ENCODE measurements around the gene RBM8A. TPM values are rescaled to one million over a fixed set of nuclear protein-coding genes. Genes with fewer than 3 reads are reported as not detected.

RBM8A gene
- total and polyA plus RNA-seq, 9 of the 15 experiments (the other 6 are each of a cell fraction or from before 2014, with no cell fraction given), result 215 to 1,035 (median 291) TPM

DNA sequence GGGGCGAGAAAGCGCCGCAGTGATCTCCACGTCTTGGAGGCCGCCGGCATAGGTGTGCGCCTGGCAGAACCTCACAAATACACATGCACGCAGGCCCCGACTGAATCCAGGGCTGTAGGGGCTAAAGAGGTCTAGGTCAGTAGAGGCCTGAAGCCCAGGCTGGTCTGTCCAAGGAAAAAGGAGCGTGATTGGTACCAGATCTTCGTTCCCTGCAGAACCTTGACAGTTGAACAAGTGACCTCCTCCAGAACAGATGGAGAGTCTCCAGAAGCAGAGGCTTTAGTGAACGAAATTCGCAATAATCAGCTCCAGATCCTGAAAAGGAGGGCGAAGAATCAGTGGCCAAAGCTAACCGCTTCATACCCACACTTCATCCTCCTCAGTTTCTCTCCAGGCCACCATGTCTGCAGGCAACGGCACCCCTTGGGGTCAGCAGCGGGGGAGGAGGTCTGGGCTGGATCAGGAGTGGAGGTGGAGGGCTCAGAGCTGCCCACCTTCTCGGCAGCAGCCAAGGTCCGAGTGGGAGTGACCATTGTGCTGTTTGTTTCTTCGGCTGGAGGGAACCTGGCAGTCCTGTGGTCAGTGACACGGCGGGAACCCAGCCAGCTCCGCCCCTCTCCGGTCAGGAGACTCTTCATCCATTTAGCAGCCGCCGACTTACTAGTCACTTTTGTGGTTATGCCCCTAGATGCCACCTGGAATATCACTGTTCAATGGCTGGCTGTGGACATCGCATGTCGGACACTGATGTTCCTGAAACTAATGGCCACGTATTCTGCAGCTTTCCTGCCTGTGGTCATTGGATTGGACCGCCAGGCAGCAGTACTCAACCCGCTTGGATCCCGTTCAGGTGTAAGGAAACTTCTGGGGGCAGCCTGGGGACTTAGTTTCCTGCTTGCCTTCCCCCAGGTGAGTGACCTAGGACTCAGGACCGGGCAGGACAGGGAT, 8.0 kb downstream of the RBM8A start (continued):
- TF ChIP-seq, protein P1, sequence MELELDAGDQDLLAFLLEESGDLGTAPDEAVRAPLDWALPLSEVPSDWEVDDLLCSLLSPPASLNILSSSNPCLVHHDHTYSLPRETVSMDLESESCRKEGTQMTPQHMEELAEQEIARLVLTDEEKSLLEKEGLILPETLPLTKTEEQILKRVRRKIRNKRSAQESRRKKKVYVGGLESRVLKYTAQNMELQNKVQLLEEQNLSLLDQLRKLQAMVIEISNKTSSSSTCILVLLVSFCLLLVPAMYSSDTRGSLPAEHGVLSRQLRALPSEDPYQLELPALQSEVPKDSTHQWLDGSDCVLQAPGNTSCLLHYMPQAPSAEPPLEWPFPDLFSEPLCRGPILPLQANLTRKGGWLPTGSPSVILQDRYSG (tag; conservative IDR thresholded peaks at IDR 0.05; ENCODE audit: low read depth), result no peak
- TF ChIP-seq E2F1 (CRISPR knock-in tag; IDR thresholded peaks at IDR 0.05) (peak; percentile 39; the same call in 1 of the 2 replicates), KAT2B (IDR thresholded peaks at IDR 0.05; ENCODE audit: low read depth, low read length) (no peak), MAFG (tag; conservative IDR thresholded peaks at IDR 0.05) (no peak), SIN3A (IDR thresholded peaks at IDR 0.05; ENCODE audit: borderline replicate concordance in 2 of 2, control insufficient read depth in 1 of 2, low read depth in 2 of 2, low read length in 2 of 2) (peak; percentile 10 to 50; a peak in 2 of 4 replicates), YBX1 (IDR thresholded peaks at IDR 0.05) (no peak), HDAC1 (IDR thresholded peaks at IDR 0.05) (peak in 1 of 2 experiments; percentile 48; a peak in 1 of 4 replicates), KLF16 (IDR thresholded peaks at IDR 0.05) (no peak), NCOA1 (IDR thresholded peaks at IDR 0.05; ENCODE audit: low read depth) (no peak), SUPT5H (IDR thresholded peaks at IDR 0.05) (0 out of 2 replicates have a peak, but pooled peaks have one; percentile 19), CBFA2T3 (IDR thresholded peaks at IDR 0.05) (no peak), NELFE (IDR thresholded peaks at IDR 0.05; ENCODE audit: insufficient read depth, insufficient read length) (no peak), E2F6 (IDR thresholded peaks at IDR 0.05; ENCODE audit: borderline replicate concordance in 1 of 2, extremely low read depth in 1 of 2, insufficient read depth in 1 of 2, insufficient read length in 1 of 2, low read depth in 1 of 2, low read length in 1 of 2, poor library complexity in 1 of 2, severe bottlenecking in 1 of 2) (peak; percentile 44 to 62)
- TF ChIP-seq, protein P2, sequence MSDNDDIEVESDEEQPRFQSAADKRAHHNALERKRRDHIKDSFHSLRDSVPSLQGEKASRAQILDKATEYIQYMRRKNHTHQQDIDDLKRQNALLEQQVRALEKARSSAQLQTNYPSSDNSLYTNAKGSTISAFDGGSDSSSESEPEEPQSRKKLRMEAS (CRISPR knock-in tag; IDR thresholded peaks at IDR 0.05), result 0 out of 2 replicates have a peak, but pooled peaks have one; percentile 17

All from K562 (cell line).